Activated naive CD4-positive, alpha-beta T cell treated with anti-CD3 and anti-CD28 coated beads for 36 hours (primary cell): Measurements from ENCODE around the gene SPIRE2. TPM values are rescaled to one million over a fixed set of nuclear protein-coding genes. Genes with fewer than 3 reads are reported as not detected.

Experiments used
- CTCF ChIA-PET: fragments of 350-600 bp; sonication (Branson Sonifier 250); formaldehyde crosslinking; loops from one replicate; lab custom pipeline; 2021; ENCODE audit warnings: antibody characterized with exemption; lab: Charles Lee
- DNase-seq: peaks from one replicate; pipeline ENCODE4 v3.0.0-alpha.2; 2020
- H3K27ac Mint-ChIP-seq: one replicate; pipeline ENCODE4 v1.8.0; 2021; ENCODE audit warnings: mild to moderate bottlenecking, mixed read lengths
- H3K27me3 Mint-ChIP-seq: one replicate; pipeline ENCODE4 v1.8.0; 2021; ENCODE audit warnings: low read depth, mixed read lengths
- H3K36me3 Mint-ChIP-seq: one replicate; pipeline ENCODE4 v1.8.0; 2021; ENCODE audit warnings: low read depth, mixed read lengths
- H3K4me1 Mint-ChIP-seq: one replicate; pipeline ENCODE4 v1.8.0; 2021; ENCODE audit warnings: low read depth, mixed read lengths
- H3K4me3 Mint-ChIP-seq: one replicate; pipeline ENCODE4 v1.8.0; 2021; ENCODE audit warnings: mild to moderate bottlenecking, moderate library complexity, mixed read lengths
- H3K9me3 Mint-ChIP-seq: one replicate; pipeline ENCODE4 v1.8.0; 2021; ENCODE audit warnings: mixed read lengths
- intact Hi-C: fragments of 100-400 bp; cut with micrococcal nuclease; formaldehyde crosslinking; loops from one replicate; pipeline ENCODE4 v1.15.1; 2023
- total RNA-seq, 2 experiments: library from RNA; stranded (reverse); gene quantifications; one replicate each; pipeline ENCODE4 v1.2.3, GENCODE V29; 2021

SPIRE2 gene
- total RNA-seq, 2 experiments from 2014 or later, result 0.26 to 0.44 TPM

- H3K4me3 Mint-ChIP-seq, result no peak overlapping the region
- H3K36me3 Mint-ChIP-seq, result peaks cover 17% of the 10 kb centered on the region
- H3K27me3 Mint-ChIP-seq, result no peaks in the 10 kb centered on the region
- H3K4me1 Mint-ChIP-seq, result peaks cover 3% of the 10 kb centered on the region
- intact Hi-C loops, result no loop called here
- no peak for DNase-seq
- H3K27ac Mint-ChIP-seq, result no peak overlapping the region
- no peaks in the 10 kb centered on the region for H3K9me3 Mint-ChIP-seq
- CTCF ChIA-PET, result no interaction called here
Observed at GRCh38 chr16:89895482-89896250, 67.4 kb downstream of the SPIRE2 start.

DNA sequence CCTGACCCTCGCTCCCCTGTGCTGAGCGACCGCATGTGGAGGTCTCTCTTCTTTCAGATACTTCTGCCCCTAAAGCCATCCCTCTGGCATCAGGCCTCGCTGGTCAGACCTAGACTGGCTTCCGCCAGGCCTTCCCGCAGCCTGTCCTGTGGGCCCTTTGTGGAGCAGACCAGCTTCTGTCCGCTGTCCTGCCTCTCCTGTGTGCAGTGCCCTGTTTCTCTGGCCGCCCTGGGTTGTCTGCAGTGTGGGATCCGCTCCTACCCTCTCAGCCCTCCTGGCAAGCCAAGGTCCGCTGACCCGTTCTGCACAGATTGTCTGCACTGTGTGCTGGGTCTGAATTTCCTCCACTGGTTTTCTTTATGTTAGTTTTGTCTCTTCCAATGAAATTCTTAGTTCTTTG is 68.9 kb downstream of the SPIRE2 start:
- no peaks in the 10 kb centered on the region for H3K27me3 Mint-ChIP-seq
- intact Hi-C loops, result no loop called here
- H3K4me3 Mint-ChIP-seq, result no peak overlapping the region
- H3K9me3 Mint-ChIP-seq, result no peaks in the 10 kb centered on the region
- no peak overlapping the region for H3K27ac Mint-ChIP-seq
- peaks cover 3% of the 10 kb centered on the region for H3K4me1 Mint-ChIP-seq
- CTCF ChIA-PET, result no interaction called here
- H3K36me3 Mint-ChIP-seq, result peaks cover 14% of the 10 kb centered on the region
- DNase-seq, result no peak

GRCh38 chr16:89898201-89898967 is 70.1 kb downstream of the SPIRE2 start:
- intact Hi-C loops, result no loop called here
- no peaks in the 10 kb centered on the region for H3K27me3 Mint-ChIP-seq
- CTCF ChIA-PET, result interaction anchor here (1.0 kb wide), 1 partner anchor 12 kb away, joined by 4 read pairs; no protein-coding TSS in a partner anchor
- DNase-seq, result no peak
- H3K9me3 Mint-ChIP-seq, result no peaks in the 10 kb centered on the region
- peaks cover 14% of the 10 kb centered on the region for H3K36me3 Mint-ChIP-seq
- H3K4me3 Mint-ChIP-seq, result no peak overlapping the region
- H3K4me1 Mint-ChIP-seq, result peaks cover 3% of the 10 kb centered on the region
- no peak overlapping the region for H3K27ac Mint-ChIP-seq

DNA sequence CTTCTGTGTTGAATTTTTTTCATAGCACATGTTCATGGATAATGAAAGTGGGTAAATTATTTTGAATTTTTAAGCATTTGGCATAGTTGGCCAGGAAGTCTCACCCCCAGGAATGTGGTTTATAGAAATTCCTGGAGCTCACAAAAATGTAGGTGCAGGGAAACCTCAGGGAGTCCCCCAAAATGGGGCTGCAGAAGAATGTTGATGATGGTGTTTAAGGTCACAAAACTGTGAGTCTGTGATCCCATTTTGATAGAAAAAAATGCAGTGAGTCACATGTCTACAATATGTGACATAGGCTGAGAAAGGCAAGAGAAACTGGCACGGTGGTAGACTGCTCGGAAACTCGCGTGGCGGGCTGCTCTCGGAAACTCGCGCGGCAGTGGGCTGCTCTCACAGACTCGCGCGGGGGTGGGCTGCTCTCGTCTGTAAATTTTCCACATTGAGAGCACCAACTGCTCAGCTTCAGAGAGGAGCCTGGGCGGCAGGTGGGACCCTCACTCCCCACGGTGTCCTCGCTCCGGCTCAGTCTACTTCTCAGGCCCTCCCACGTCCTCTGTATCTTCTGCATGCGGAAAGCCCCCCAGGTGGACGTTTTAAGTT is 71.7 kb downstream of the SPIRE2 start:
- Mint-ChIP-seq H3K27me3 (no peaks in the 10 kb centered on the region), H3K27ac (no peak overlapping the region), H3K36me3 (peaks cover 14% of the 10 kb centered on the region), H3K9me3 (no peaks in the 10 kb centered on the region), H3K4me1 (peaks cover 3% of the 10 kb centered on the region), H3K4me3 (no peak overlapping the region)
- CTCF ChIA-PET, result no interaction called here
- intact Hi-C loops, result no loop called here
- DNase-seq, result no peak

DNA sequence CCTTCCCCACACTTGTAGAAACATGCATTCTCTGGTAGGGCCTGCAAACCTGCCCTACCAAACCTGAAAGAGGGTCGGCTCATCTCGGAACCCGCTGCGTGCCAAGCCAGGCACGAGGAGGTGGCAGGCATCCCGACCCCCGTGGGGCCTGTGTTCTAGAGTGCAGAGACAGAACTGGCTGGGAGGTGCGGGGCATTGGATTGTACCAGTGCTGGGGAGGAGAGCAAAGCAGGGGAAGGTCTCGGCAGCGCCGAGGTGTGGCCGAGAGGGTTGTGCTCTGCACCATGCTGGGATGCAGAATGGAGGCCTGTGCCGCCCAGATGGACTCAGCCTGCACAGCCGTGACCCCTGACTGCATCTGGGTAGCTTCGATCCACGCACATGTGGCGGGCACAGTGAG is 72.6 kb downstream of the SPIRE2 start:
- CTCF ChIA-PET, result no interaction called here
- no peaks in the 10 kb centered on the region for H3K27me3 Mint-ChIP-seq
- H3K27ac Mint-ChIP-seq, result no peak overlapping the region

GRCh38 chr16:89902980-89903379 is 74.7 kb downstream of the SPIRE2 start:
- Mint-ChIP-seq H3K27ac (no peak overlapping the region), H3K36me3 (peaks cover 13% of the 10 kb centered on the region), H3K27me3 (no peaks in the 10 kb centered on the region), H3K4me3 (no peak overlapping the region), H3K9me3 (no peaks in the 10 kb centered on the region), H3K4me1 (peaks cover 3% of the 10 kb centered on the region)
- DNase-seq, result no peak
- intact Hi-C loops, result no loop called here
- CTCF ChIA-PET, result no interaction called here

More for the DNA sequence above, 72.6 kb downstream of the SPIRE2 start:
- Mint-ChIP-seq H3K36me3 (peaks cover 12% of the 10 kb centered on the region), H3K4me1 (peaks cover 3% of the 10 kb centered on the region), H3K9me3 (no peaks in the 10 kb centered on the region), H3K4me3 (no peak overlapping the region)
- intact Hi-C loops, result no loop called here
- DNase-seq, result no peak

GRCh38 chr16:89903908-89904515 is 75.7 kb downstream of the SPIRE2 start:
- H3K9me3 Mint-ChIP-seq, result no peaks in the 10 kb centered on the region
- peaks cover 11% of the 10 kb centered on the region for H3K36me3 Mint-ChIP-seq

GRCh38 chr16:89904606-89905510 is 76.6 kb downstream of the SPIRE2 start:
- H3K27ac Mint-ChIP-seq, result no peak overlapping the region
- no peaks in the 10 kb centered on the region for H3K9me3 Mint-ChIP-seq
- peaks cover under 1% of the 10 kb centered on the region for H3K4me1 Mint-ChIP-seq
- no peak overlapping the region for H3K4me3 Mint-ChIP-seq
- no peaks in the 10 kb centered on the region for H3K27me3 Mint-ChIP-seq
- CTCF ChIA-PET, result no interaction called here
- intact Hi-C loops, result no loop called here
- H3K36me3 Mint-ChIP-seq, result peaks cover 11% of the 10 kb centered on the region
- no peak for DNase-seq

More at GRCh38 chr16:89903908-89904515, 75.7 kb downstream of the SPIRE2 start:
- H3K27me3 Mint-ChIP-seq, result no peaks in the 10 kb centered on the region
- intact Hi-C loops, result no loop called here
- H3K4me3 Mint-ChIP-seq, result no peak overlapping the region
- peaks cover 3% of the 10 kb centered on the region for H3K4me1 Mint-ChIP-seq
- DNase-seq, result no peak
- H3K27ac Mint-ChIP-seq, result no peak overlapping the region
- CTCF ChIA-PET, result no interaction called here

DNA sequence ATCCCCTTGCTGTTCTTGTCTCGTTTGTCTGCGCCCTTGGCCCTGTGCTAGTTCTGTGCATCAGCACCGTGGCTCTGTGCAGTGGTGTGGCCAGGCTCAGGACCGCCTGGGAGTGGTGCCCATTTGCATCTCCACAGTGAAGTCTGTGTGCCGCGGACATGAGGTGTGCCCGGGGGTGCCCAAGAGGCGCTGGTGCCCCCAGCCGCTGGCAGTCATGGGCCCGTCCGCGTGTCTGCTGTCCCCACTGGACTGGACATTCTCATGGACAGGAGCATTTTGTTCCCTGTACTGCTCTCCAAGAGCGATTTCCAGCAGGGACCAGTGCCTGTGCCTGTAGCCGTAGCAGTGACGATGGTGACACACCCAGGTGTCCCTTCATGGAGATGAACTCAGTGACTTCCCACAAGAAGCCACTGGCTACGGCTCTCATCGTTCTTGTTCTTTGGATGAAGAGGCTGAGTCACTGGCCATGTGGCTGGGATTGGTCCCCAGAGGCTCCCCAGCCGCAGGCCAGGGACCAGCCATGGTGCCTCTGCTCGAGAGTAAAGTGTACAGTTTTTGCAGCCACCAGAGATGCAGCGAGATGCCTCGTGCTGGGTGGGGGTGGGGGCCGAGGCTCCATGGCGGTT is 77.3 kb downstream of the SPIRE2 start:
- no peaks in the 10 kb centered on the region for H3K4me1 Mint-ChIP-seq
- no peaks in the 10 kb centered on the region for H3K27me3 Mint-ChIP-seq
- CTCF ChIA-PET, result no interaction called here
- no peaks in the 10 kb centered on the region for H3K9me3 Mint-ChIP-seq
- peaks cover 9% of the 10 kb centered on the region for H3K36me3 Mint-ChIP-seq
- DNase-seq, result no peak
- H3K27ac Mint-ChIP-seq, result no peak overlapping the region
- no peak overlapping the region for H3K4me3 Mint-ChIP-seq
- intact Hi-C loops, result no loop called here

GRCh38 chr16:89906140-89907025 is 78.1 kb downstream of the SPIRE2 start:
- no peaks in the 10 kb centered on the region for H3K9me3 Mint-ChIP-seq
- H3K36me3 Mint-ChIP-seq, result peaks cover 9% of the 10 kb centered on the region
- H3K27me3 Mint-ChIP-seq, result no peaks in the 10 kb centered on the region
- H3K4me3 Mint-ChIP-seq, result no peak overlapping the region
- CTCF ChIA-PET, result interaction anchor here (2.1 kb wide), 1 partner anchor 46 kb away, joined by 5 read pairs; no protein-coding TSS in a partner anchor
- no peak for DNase-seq
- intact Hi-C loops, result no loop called here
- H3K27ac Mint-ChIP-seq, result no peak overlapping the region
- no peaks in the 10 kb centered on the region for H3K4me1 Mint-ChIP-seq
